ENCODE measurements around the gene ADORA2A.
A peak's percentile ranks its signal among the peaks of the same experiment; 100 is the strongest.

The ADORA2A gene

DNA sequence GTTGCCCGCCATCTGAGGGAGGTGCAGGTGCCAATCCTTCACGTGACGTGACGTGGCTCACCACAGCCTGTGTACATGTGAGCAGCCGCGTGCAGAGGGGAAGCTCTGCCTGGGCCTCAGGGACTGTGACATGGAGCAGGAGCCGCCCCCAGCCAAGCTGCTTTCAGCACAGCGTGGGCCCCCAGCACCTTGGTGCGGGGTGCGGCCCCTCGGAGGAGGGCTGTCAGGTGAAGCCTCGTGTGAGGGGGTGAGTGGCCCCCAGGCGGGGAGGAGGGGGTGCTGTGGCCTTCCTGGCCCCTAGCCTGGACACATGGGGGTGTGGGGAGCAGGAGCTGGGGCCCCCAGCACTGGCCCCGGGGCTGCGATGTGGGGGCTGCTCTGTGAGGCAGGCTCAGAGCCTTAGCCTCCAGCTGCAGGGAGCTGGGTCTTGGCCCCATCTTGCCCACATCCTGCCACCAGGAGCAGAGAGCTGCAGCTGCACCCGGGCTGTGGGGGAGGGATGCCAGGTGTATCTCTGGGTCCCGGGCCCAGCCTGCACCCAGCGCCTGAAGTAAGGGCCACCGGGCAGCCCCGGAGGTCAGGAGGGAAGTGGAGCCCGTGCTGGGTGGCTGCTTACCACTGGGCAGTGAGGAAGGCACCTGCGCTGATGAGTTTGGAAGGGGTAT, at the start of gene ADORA2A:
Gene ADORA2A, plus strand, starts transcription at position 100 of the 665 bp plus-strand sequence. CDS start 5,806 bp downstream, outside the sequence.
- Histone ChIP-seq H4K20me1 (ENCODE audit: insufficient read depth) (no peaks in the 10 kb centered on the region), H3K27me3 (ENCODE audit: insufficient read depth, low read depth) (no peaks in the 10 kb centered on the region), H3K79me2 (ENCODE audit: insufficient read depth, low read depth) (peaks cover 66% of the 10 kb centered on the region), H3K4me1 (ENCODE audit: low read depth, poor library complexity, severe bottlenecking) (peaks cover 61% of the 10 kb centered on the region), H3K4me2 (peak within 1 kb of the TSS; percentile 99), H3K4me3 (IDR thresholded peaks at IDR 0.05; ENCODE audit: insufficient read depth, low read depth, low read length) (no peak within 1 kb of the TSS), H2AFZ (ENCODE audit: low read depth) (peak within 1 kb of the TSS; percentile 45), H3K9ac (peak within 1 kb of the TSS; percentile 94), H3K36me3 (ENCODE audit: insufficient read depth) (no peaks in the 10 kb centered on the region), H3K27ac (peak within 1 kb of the TSS; percentile 100)
- TF ChIP-seq, protein P1, sequence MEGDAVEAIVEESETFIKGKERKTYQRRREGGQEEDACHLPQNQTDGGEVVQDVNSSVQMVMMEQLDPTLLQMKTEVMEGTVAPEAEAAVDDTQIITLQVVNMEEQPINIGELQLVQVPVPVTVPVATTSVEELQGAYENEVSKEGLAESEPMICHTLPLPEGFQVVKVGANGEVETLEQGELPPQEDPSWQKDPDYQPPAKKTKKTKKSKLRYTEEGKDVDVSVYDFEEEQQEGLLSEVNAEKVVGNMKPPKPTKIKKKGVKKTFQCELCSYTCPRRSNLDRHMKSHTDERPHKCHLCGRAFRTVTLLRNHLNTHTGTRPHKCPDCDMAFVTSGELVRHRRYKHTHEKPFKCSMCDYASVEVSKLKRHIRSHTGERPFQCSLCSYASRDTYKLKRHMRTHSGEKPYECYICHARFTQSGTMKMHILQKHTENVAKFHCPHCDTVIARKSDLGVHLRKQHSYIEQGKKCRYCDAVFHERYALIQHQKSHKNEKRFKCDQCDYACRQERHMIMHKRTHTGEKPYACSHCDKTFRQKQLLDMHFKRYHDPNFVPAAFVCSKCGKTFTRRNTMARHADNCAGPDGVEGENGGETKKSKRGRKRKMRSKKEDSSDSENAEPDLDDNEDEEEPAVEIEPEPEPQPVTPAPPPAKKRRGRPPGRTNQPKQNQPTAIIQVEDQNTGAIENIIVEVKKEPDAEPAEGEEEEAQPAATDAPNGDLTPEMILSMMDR (conservative IDR thresholded peaks at IDR 0.05; ENCODE audit: low read depth, low read length), result no peak

DNA sequence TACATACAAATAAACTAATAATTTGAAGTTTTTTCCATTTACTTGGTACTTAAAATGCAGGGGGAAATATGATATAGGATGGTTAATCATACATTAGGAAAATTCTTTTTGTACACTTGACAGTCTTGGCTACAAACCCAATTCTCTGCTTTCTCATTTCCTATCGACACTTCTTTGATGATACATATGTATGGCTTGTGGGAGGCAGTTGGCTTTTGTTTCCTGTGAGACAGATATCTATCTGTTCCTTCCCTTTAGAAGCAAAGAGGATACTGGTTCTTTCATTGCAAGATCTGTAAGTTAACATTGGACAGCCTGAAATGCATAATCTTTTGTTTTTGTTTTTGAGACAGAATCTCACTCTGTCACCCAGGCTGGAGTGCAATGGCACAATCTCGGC, 47.9 kb upstream of the ADORA2A start:
- TF ChIP-seq, protein P1 (conservative IDR thresholded peaks at IDR 0.05; ENCODE audit: low read depth, low read length), result no peak
- H3K4me3 ChIP-seq (IDR thresholded peaks at IDR 0.05; ENCODE audit: insufficient read depth, low read depth, low read length), result no peak overlapping the region
- no peaks in the 10 kb centered on the region for H3K27me3 ChIP-seq (ENCODE audit: insufficient read depth, low read depth)
- H3K79me2 ChIP-seq (ENCODE audit: insufficient read depth, low read depth), result no peaks in the 10 kb centered on the region
- no peak overlapping the region for H3K9ac ChIP-seq
- H2AFZ ChIP-seq (ENCODE audit: low read depth), result no peak overlapping the region
- H3K27ac ChIP-seq, result no peak overlapping the region
- no peaks in the 10 kb centered on the region; the same call in 1 of the 2 replicates for H3K36me3 ChIP-seq (ENCODE audit: insufficient read depth)
- peaks cover 26% of the 10 kb centered on the region for H3K4me1 ChIP-seq (ENCODE audit: low read depth, poor library complexity, severe bottlenecking)
- no peaks in the 10 kb centered on the region for H4K20me1 ChIP-seq (ENCODE audit: insufficient read depth)
- no peak overlapping the region for H3K4me2 ChIP-seq

DNA sequence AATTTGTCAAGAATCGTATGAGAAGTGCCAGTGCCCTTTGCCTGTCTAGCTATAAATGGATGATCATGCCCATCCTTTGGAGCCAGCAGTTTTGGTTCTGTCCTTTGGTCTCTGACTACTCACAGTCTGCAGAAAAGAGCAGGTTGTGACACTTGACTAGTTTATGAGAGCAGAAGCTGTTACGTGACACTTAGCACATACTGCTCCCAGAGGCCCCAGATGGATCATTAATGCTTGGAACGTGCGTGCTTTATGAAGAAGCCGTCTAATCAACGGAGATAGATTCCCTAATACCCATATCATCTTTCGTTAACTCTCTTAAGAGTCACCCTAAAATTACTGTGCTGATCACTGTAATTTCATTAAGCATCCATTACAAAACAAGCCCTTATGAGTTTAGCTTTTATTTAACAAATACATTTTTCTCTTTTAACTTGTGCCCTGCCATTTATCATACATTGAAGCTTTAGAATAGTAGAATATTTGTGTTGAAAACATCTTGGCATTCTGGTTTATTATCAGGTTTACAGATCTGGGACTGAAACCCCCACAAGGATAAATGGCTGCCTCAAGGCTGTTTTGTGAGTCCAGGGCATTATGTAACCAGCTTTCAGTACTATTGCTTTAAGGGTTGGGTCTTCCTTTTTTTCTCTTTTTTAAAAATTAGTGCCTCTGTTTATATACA, 47.0 kb upstream of the ADORA2A start:
- no peak overlapping the region for H3K4me2 ChIP-seq
- no peak overlapping the region for H3K9ac ChIP-seq
- no peak overlapping the region for H3K4me3 ChIP-seq (IDR thresholded peaks at IDR 0.05; ENCODE audit: insufficient read depth, low read depth, low read length)

GRCh38 chr22:24380905-24381230, 46.5 kb upstream of the ADORA2A start:
- H3K27ac ChIP-seq, result no peak overlapping the region
- no peak overlapping the region for H3K4me3 ChIP-seq (IDR thresholded peaks at IDR 0.05; ENCODE audit: insufficient read depth, low read depth, low read length)
- no peak overlapping the region for H3K9ac ChIP-seq
- H3K27me3 ChIP-seq (ENCODE audit: insufficient read depth, low read depth), result no peaks in the 10 kb centered on the region
- H3K36me3 ChIP-seq (ENCODE audit: insufficient read depth), result no peaks in the 10 kb centered on the region; the same call in 1 of the 2 replicates
- TF ChIP-seq, protein P1 (conservative IDR thresholded peaks at IDR 0.05; ENCODE audit: low read depth, low read length), result no peak
- no peaks in the 10 kb centered on the region for H4K20me1 ChIP-seq (ENCODE audit: insufficient read depth)
- no peak overlapping the region for H3K4me2 ChIP-seq
- no peaks in the 10 kb centered on the region for H3K79me2 ChIP-seq (ENCODE audit: insufficient read depth, low read depth)
- H2AFZ ChIP-seq (ENCODE audit: low read depth), result no peak overlapping the region
- H3K4me1 ChIP-seq (ENCODE audit: low read depth, poor library complexity, severe bottlenecking), result peaks cover 16% of the 10 kb centered on the region

More for the DNA sequence above, 47.0 kb upstream of the ADORA2A start:
- H3K36me3 ChIP-seq (ENCODE audit: insufficient read depth), result no peaks in the 10 kb centered on the region; the same call in 1 of the 2 replicates
- no peak overlapping the region for H2AFZ ChIP-seq (ENCODE audit: low read depth)
- TF ChIP-seq, protein P1 (conservative IDR thresholded peaks at IDR 0.05; ENCODE audit: low read depth, low read length), result no peak
- no peaks in the 10 kb centered on the region for H4K20me1 ChIP-seq (ENCODE audit: insufficient read depth)
- H3K27me3 ChIP-seq (ENCODE audit: insufficient read depth, low read depth), result no peaks in the 10 kb centered on the region
- H3K4me1 ChIP-seq (ENCODE audit: low read depth, poor library complexity, severe bottlenecking), result peaks cover 21% of the 10 kb centered on the region
- H3K27ac ChIP-seq, result no peak overlapping the region
- H3K79me2 ChIP-seq (ENCODE audit: insufficient read depth, low read depth), result no peaks in the 10 kb centered on the region

Measured in KMS-11 (cell line).